SK-N-SH treated with all-trans-retinoic acid at 6 μM for 48 hours (cell line): Measurements from ENCODE around the gene C5orf47.

Experiments used
- ARNTL ChIP-seq: fragments of 450-650 bp; formaldehyde crosslinking; IDR thresholded peaks from 2 replicates; pipeline ENCODE4 v1.5.0; 2020; ENCODE audit warnings: low read depth, mild to moderate bottlenecking, moderate library complexity, borderline replicate concordance
- CSDC2 ChIP-seq: fragments of 250-450 bp; sonication (Bioruptor Pico); IDR thresholded peaks from 2 replicates; pipeline ENCODE4 v1.5.0; 2020; ENCODE audit warnings: mild to moderate bottlenecking, moderate library complexity
- CSRNP3 ChIP-seq: fragments of 250-450 bp; sonication (Bioruptor Pico); IDR thresholded peaks from 2 replicates; pipeline ENCODE4 v1.5.1; 2021; ENCODE audit warnings: mild to moderate bottlenecking, moderate library complexity
- GLIS3 ChIP-seq: fragments of 250-450 bp; sonication (Bioruptor Pico); IDR thresholded peaks from 2 replicates; pipeline ENCODE4 v1.5.0; 2020; ENCODE audit warnings: mild to moderate bottlenecking, moderate library complexity
- ISL1 ChIP-seq: fragments of 250-450 bp; sonication (Bioruptor Pico); IDR thresholded peaks from 2 replicates; pipeline ENCODE4 v2.1.2; 2022; ENCODE audit warnings: mild to moderate bottlenecking, moderate library complexity
- OSR1 ChIP-seq: fragments of 250-450 bp; sonication (Bioruptor Pico); IDR thresholded peaks from 2 replicates; pipeline ENCODE4 v1.8.0; 2022; ENCODE audit warnings: moderate library complexity, mild to moderate bottlenecking, inconsistent platforms
- PATZ1 ChIP-seq: fragments of 250-450 bp; sonication (Bioruptor Pico); IDR thresholded peaks from 2 replicates; pipeline ENCODE4 v1.8.0; 2020; ENCODE audit warnings: mild to moderate bottlenecking, moderate library complexity, borderline replicate concordance
- POU6F1 ChIP-seq: fragments of 250-450 bp; sonication (Bioruptor Pico); IDR thresholded peaks from 2 replicates; pipeline ENCODE4 v1.8.0; 2021; ENCODE audit warnings: low read depth, mild to moderate bottlenecking, moderate library complexity, borderline replicate concordance
- RARB ChIP-seq: fragments of 250-450 bp; sonication (Bioruptor Pico); IDR thresholded peaks from 2 replicates; pipeline ENCODE4 v1.8.0; 2021; ENCODE audit warnings: mild to moderate bottlenecking, moderate library complexity
- SNAI2 ChIP-seq: fragments of 250-450 bp; sonication (Bioruptor Pico); IDR thresholded peaks from 2 replicates; pipeline ENCODE4 v1.5.0; 2020; ENCODE audit warnings: mild to moderate bottlenecking, moderate library complexity
- TCF4 ChIP-seq: fragments of 250-450 bp; sonication (Bioruptor Pico); IDR thresholded peaks from 2 replicates; pipeline ENCODE4 v1.8.0; 2021; ENCODE audit warnings: mild to moderate bottlenecking, moderate library complexity, borderline replicate concordance
- ZFP3 ChIP-seq: fragments of 250-450 bp; sonication (Bioruptor Pico); IDR thresholded peaks from 2 replicates; pipeline ENCODE4 v1.5.0; 2020; ENCODE audit warnings: mild to moderate bottlenecking, moderate library complexity
- ZFP30 ChIP-seq: fragments of 450-650 bp; formaldehyde crosslinking; IDR thresholded peaks from 2 replicates; pipeline ENCODE4 v1.5.0; 2022; ENCODE audit warnings: mild to moderate bottlenecking, moderate library complexity
- ZNF70 ChIP-seq: fragments of 450-650 bp; formaldehyde crosslinking; IDR thresholded peaks from 2 replicates; pipeline ENCODE4 v1.5.0; 2020; ENCODE audit warnings: mild to moderate bottlenecking, moderate library complexity

GRCh38 chr5:173974688-173975239 is 14.2 kb upstream of the C5orf47 start:
- TF ChIP-seq ZFP3 (CRISPR knock-in tag) (no peak), ISL1 (CRISPR knock-in tag) (no peak), OSR1 (CRISPR knock-in tag) (no peak), CSDC2 (no peak), ZFP30 (CRISPR knock-in tag) (no peak), PATZ1 (CRISPR knock-in tag) (no peak), CSRNP3 (CRISPR knock-in tag) (no peak), SNAI2 (no peak), POU6F1 (CRISPR knock-in tag) (no peak), GLIS3 (CRISPR knock-in tag) (no peak), ZNF70 (no peak), ARNTL (CRISPR knock-in tag) (no peak), RARB (CRISPR knock-in tag) (no peak), TCF4 (CRISPR knock-in tag) (no peak)
